ENCODE measurements around the gene PRSS1. TPM values are rescaled to one million over a fixed set of nuclear protein-coding genes. Genes with fewer than 3 reads are reported as not detected.
"Not testable (repeated sequence)": the region's sequence is repeated elsewhere in the genome, so short reads cannot be mapped to it uniquely, and the experiment has no call there.

The PRSS1 gene
- total and polyA plus RNA-seq, 2 of the 8 experiments (the other 6 are each of a cell fraction or from before 2014, with no cell fraction given): 0.09 TPM; not detected in 1

GRCh38 chr7:142776845-142777225, 27.6 kb downstream of the PRSS1 start:
- H4K5ac ChIP-seq (ENCODE audit: insufficient read length, low read depth, low read length); H3K36me3 ChIP-seq (ENCODE audit: control insufficient read depth in 2 of 4, insufficient read depth in 4 of 4, low read length in 3 of 4); H3K27ac ChIP-seq (ENCODE audit: low read depth, low read length); H2AFZ ChIP-seq (ENCODE audit: low read length); H2BK120ac ChIP-seq (replicated peaks; ENCODE audit: low read depth, low read length); H4K20me1 ChIP-seq (replicated peaks in 1 of 2; ENCODE audit: control insufficient read depth in 1 of 2, insufficient read depth in 2 of 2, low read length in 2 of 2); H3K18ac ChIP-seq (ENCODE audit: extremely low read depth, low read length); H4K8ac ChIP-seq (ENCODE audit: extremely low read depth, insufficient read depth, low read length); H3K79me2 ChIP-seq (ENCODE audit: control insufficient read depth in 1 of 2, insufficient read depth in 2 of 2, low read length in 2 of 2); H3K23me2 ChIP-seq (ENCODE audit: low read depth, low read length); FAIRE-seq; H3K4me1 ChIP-seq (replicated peaks in 1 of 4; ENCODE audit: control insufficient read depth in 3 of 4, insufficient read depth in 4 of 4, low read length in 3 of 4); H3K23ac ChIP-seq (ENCODE audit: insufficient read length); H2AK5ac ChIP-seq (ENCODE audit: low read depth, low read length); DNase-seq (ENCODE audit: low read depth in 1 of 2, low spot score in 2 of 2); H2BK20ac ChIP-seq (ENCODE audit: low read length); H3K9me3 ChIP-seq (ENCODE audit: insufficient read depth in 2 of 2, low read depth in 1 of 2, low read length in 1 of 2); H3K9ac ChIP-seq (replicated peaks in 1 of 4; ENCODE audit: extremely low read depth in 1 of 4, low read depth in 3 of 4, low read length in 3 of 4); H3K79me1 ChIP-seq (ENCODE audit: low read depth, low read length); H3K14ac ChIP-seq (ENCODE audit: insufficient read length); H3K4me2 ChIP-seq (ENCODE audit: insufficient read depth in 1 of 2, low read depth in 2 of 2, low read length in 2 of 2); H2BK5ac ChIP-seq (ENCODE audit: low read depth, low read length); POLR2A ChIA-PET (ENCODE audit: partially characterized antibody); H3K56ac ChIP-seq (replicated peaks; ENCODE audit: insufficient read length, low read depth, low read length); H2BK15ac ChIP-seq (ENCODE audit: low read length); H3K27me3 ChIP-seq (replicated peaks in 1 of 4; ENCODE audit: control insufficient read depth in 3 of 4, extremely low read depth in 1 of 4, insufficient read depth in 3 of 4, low read length in 3 of 4); H3K4ac ChIP-seq (replicated peaks; ENCODE audit: insufficient read length, low read depth, low read length); H4K91ac ChIP-seq (replicated peaks; ENCODE audit: insufficient read length, low read length); H3K4me3 ChIP-seq (ENCODE audit: extremely low read depth in 1 of 4, insufficient read depth in 2 of 4, low read depth in 3 of 4, low read length in 4 of 4); H2BK12ac ChIP-seq (ENCODE audit: low read depth, low read length): not testable (repeated sequence)
- CTCF ChIA-PET (ENCODE audit: partially characterized antibody): interaction anchor here (1.0 to 24.1 kb wide), 8 partner anchors 9 to 317 kb away, joined by 3 to 381 read pairs (median 4); no protein-coding TSS in a partner anchor
- WGBS, 2 experiments (ENCODE audit: extremely low coverage in 1 of 2, insufficient coverage in 1 of 2, insufficient read length in 1 of 2, insufficient replicate concordance in 2 of 2, low coverage in 1 of 2, low lambda C conversion rate in 2 of 2, missing lambda C conversion rate in 1 of 2): 91% methylated on average over 2 of the region's 2 CpGs; no CpG with 5 or more reads in 1 of the 2 experiments

Data from H1 (cell line).